HTERT RPE-1 (cell line): ENCODE data around the gene HS1BP3.

Experiments
- in situ Hi-C: fragments of 300-500 bp; cut with MboI; formaldehyde crosslinking; loops from 4 replicates; pipeline ENCODE4 v1.14.3; 2020; ENCODE audit warnings: low sequenced_read_pairs

The HS1BP3 gene

DNA sequence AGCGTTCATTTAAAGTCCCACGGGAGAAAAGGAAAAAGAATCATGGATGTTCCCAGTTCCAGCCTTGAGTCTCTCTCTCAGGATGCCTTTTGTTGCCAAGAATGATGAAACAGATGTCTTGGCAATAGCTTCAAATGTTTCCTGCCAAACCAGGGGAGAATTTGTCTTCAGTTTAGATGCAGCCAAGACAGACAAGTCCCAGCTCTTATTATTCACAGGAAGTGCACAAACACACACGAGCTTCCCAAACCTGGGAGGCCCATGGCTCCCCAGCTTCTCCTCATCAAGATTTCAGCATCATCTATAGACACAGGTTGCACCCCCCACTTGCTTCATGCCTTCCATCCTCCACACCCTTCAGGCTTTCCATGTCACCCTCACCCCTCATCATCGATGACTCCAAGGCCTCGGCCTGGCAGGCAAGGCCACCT, 45.9 kb downstream of the HS1BP3 start:
- in situ Hi-C loops: no loop called here

- in situ Hi-C loops: no loop called here
Measured at GRCh38 chr2:20604401-20604911, 46.4 kb downstream of the HS1BP3 start.

GRCh38 chr2:20603791-20604190, 47.1 kb downstream of the HS1BP3 start:
- in situ Hi-C loops: no loop called here

- in situ Hi-C loops: no loop called here
Measured at GRCh38 chr2:20602803-20603202, 48.1 kb downstream of the HS1BP3 start.

GRCh38 chr2:20600756-20601325, 50.1 kb downstream of the HS1BP3 start:
- in situ Hi-C loops: no loop called here

DNA sequence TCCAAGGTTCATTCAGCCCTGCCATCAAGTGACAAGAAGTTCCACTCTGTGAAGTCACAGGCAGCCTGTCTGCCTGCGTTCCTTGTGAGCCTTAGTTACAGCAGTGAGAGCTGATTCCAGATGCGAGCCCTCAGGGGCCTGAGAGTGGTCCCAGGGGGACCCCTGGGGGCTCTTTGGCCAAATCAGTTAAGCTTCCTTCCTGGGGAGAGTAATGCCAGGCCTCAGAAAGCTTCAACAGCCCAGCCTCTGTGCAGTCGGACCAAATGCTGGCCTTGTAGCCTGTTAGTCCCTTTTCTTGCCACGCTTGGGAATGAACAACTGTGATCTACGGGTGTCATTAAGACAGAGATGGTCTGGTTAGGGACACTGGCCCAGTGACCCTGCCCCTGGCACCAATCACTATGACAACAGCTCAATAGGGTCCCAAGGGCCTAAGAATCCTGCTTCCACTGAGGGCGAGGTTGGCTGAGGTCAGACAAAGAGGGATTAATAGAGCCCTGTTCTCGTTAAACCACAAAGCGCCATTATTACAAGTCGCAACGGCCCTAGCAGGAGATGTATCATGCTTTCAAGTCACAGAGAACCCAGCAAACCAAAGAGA, 50.9 kb downstream of the HS1BP3 start:
- in situ Hi-C loops: no loop called here

DNA sequence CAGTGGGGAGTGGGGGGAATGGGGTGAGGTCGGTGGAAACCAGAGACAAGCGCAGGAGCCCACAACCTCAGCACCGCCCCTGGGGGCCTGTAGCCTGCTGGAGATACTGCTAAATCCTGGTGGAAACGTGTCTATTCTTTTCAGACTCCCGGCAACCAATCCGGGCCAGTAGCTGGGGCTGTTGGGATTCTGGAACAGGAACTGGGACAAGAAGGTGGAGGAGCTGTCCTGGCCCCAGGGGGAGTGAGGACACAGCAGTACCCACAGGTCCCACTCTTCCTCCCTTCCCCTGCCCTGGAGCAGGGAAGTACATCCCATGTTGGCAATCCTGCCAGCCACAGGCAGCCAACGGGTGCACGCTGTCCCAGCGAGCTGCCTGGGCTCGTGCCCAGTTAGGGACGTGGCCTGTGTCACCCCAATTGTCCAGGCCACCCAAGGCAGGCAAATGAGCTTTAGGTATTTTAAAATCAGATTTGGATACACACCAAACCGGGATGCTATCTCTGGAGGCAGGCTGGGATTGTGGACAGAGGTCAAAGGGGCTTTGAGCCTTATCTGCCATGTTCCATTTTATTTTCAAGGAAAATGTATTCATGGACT, 51.8 kb downstream of the HS1BP3 start:
- in situ Hi-C loops: no loop called here

- in situ Hi-C loops: no loop called here
Measured at GRCh38 chr2:20597860-20598183, 53.1 kb downstream of the HS1BP3 start.

GRCh38 chr2:20596973-20597859, 53.7 kb downstream of the HS1BP3 start:
- in situ Hi-C loops: no loop called here

DNA sequence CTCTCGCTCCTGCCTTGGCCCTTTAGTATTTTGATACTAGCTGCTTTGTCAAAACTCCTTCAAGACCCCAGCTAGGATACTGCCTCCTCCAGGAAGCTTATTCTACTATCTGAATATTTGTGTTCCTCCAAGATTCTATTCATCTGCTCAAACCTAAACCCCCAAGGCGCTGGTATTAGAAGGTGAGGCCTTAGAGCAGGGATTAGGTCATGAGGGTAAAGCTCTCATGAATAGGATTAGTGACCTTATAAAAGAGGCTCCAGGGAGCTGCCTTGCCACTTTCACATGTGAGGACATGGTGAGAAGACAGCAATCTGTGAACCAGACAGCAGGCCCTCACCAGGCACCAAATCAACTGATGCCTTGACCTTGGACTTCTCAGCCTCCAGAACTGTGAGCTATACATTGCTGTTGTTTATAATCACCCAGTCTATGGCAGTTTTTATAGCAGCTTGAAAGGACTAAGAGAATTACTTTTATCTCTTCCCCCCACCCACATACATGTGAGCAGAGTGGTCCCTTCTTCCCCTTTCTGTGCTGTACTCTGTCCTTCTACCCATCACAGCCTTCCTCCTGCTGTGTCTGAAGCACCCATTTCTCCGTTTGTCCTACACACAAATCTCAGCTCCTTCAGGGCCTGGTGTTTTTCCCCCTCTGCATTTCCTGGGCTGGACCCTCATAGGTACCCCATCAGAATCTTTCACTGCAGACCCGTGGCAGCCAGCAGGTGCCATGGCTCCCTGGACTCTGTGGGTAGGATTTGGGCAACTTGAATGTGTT, 54.5 kb downstream of the HS1BP3 start:
- in situ Hi-C loops: no loop called here

DNA sequence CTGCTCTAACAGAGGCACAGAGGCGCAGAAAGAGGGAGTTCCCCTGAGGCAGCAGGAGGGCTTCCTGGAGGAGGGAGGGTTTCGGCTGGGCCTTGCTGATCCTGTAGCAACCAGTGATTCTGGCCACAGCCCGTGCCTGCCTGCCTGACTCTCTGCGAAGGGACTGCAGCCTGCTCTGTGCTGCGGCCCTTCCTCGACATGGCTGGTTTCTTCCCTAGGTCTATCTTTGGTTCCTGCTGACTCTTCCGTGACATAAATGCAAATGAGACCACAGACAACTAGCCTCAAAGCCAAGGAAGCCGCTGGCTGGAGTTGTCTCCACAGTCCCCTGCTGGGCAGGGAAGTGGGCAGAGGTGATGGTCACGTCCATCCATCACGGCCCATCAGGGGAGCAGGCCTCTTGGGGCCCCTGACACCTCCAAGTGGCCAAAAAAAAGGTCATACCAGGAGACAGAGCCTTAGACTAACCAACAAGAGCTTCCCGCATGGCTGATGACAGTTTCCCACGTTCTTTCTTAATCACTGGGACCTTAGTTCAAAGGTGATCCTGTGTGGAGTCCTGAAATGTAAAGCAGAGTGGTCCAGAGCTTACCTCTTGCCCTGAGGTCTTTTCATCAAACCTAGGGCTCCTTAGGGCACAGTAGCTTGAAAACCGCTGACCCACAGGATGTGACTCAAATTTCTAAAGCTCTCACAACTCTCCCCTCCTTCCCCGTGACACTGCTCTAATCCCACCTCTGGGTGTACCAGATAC, 55.3 kb downstream of the HS1BP3 start:
- in situ Hi-C loops: no loop called here

GRCh38 chr2:20594957-20595356, 55.9 kb downstream of the HS1BP3 start:
- in situ Hi-C loops: no loop called here

GRCh38 chr2:20594048-20594750, 56.7 kb downstream of the HS1BP3 start:
- in situ Hi-C loops: no loop called here

- in situ Hi-C loops: no loop called here
Measured at GRCh38 chr2:20593072-20594034, 57.5 kb downstream of the HS1BP3 start.

DNA sequence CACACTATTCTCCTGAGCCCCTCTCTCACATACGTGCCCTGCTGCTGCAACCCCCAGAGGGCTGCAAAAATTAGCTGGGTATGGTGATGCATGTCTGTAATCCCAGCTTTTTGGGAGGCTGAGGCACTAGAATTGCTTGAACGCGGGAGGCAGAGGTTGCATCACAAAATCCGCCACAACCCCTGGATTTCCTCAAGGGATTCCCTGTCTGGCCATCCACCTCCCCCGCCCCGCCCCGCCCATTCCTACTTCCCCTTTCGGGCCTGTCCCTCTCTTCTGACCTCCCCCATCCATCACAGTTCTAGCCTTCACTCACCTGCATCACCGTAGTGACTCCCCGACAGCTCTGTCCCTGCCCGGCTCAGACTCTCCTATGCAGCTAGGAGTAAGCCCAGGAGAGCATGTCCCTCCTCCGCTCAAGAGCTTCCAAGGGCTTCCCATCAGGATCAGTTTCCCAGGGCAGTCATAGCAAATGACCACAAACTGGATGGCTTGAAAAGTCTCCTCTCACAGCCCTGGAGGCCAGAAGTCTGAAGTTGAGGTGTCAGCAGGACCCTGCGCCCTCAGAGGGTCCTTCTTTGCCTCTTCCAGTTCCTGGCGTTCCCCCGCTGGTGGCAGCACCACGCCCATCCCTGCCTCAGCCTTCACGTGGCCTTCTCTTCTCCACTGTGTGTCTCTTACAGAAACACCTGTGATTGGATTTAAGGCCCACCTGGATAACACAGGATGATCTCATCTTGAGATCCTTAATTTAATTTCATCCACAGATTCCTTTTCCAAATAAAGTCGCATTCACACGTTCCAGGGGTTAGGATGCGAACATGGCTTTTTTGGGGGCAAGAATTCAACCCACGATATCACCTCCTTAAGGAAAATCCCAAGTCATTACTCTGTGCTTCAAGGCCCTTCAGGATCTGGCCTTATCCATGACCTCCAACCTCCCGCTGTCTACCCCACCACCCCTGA, 58.5 kb downstream of the HS1BP3 start:
- in situ Hi-C loops: no loop called here

DNA sequence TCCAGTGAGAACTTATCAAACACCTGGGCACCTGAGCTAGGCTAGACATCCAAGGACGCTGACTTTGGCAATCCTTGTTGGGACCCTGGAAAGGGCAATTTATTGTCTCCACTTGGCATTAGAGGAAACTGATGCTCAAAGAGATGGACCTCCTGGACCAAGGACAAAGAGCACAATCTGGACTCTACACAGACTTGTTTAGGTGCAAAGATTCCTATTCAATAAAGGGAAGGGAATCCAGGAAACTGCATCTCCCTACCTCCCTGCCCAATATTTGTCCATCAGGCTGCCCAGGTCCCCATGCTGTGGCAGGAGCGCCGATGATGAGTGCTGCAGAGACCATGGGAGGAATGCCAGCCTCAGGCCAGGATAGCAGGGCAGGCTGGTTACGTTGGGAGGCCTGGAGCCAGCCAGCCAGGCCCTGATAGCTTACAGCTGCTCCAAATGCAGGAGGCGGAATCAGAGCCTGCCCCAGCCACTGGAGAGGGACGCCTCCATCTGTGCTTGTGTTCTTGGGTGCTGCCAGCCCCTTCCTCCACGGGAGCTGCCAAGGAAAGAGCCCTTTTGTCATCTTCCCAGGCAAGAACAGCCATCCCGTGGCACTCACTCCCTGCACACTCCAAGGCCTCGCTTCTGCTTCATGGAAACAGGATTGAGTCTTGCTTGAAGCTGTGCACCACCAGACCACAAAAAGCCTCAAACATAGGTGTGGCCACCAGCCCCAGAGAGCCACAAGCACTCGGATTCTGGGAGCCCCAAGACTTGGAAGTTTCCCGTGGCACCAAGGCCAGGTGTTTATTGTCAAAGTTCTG, 60.0 kb downstream of the HS1BP3 start:
- in situ Hi-C loops: no loop called here
